ENCODE results near the gene EFCAB6.

The EFCAB6 gene

GRCh38 chr22:43550672-43551071 lies 261.4 kb downstream of the EFCAB6 start:
- Histone ChIP-seq H3K4me3 (ENCODE audit: low read length, poor library complexity, severe bottlenecking) (no peak overlapping the region), H3K27me3 (ENCODE audit: insufficient read depth, low read length, poor library complexity, severe bottlenecking) (no peaks in the 10 kb centered on the region), H2AFZ (ENCODE audit: low read length) (no peak overlapping the region), H4K20me1 (ENCODE audit: insufficient read depth, low read length, poor library complexity, severe bottlenecking) (no peaks in the 10 kb centered on the region), H3K4me2 (ENCODE audit: low read depth, low read length, poor library complexity, severe bottlenecking) (no peak overlapping the region), H3K36me3 (ENCODE audit: insufficient read depth, low read length) (no peaks in the 10 kb centered on the region), H3K9me3 (ENCODE audit: insufficient read depth, low read depth, low read length) (no peaks in the 10 kb centered on the region), H3K9me2 (replicated peaks; ENCODE audit: low read depth, low read length) (no peaks in the 10 kb centered on the region), H3K79me2 (ENCODE audit: insufficient read depth, low read length) (no peaks in the 10 kb centered on the region), H3K9ac (ENCODE audit: low read depth, low read length, poor library complexity, severe bottlenecking) (no peak overlapping the region), H3K4me1 (ENCODE audit: insufficient read depth, low read length, poor library complexity, severe bottlenecking) (no peaks in the 10 kb centered on the region), H3F3A (ENCODE audit: low read depth) (no peaks in the 10 kb centered on the region)
- no peak for TF ChIP-seq CTCF (conservative IDR thresholded peaks at IDR 0.05; ENCODE audit: low read length)
- TF ChIP-seq EZH2phosphoT487 (IDR thresholded peaks at IDR 0.05; ENCODE audit: borderline replicate concordance) = no peak

- no peak overlapping the region for H2AFZ ChIP-seq (ENCODE audit: low read length)
- no peak overlapping the region for H3K4me2 ChIP-seq (ENCODE audit: low read depth, low read length, poor library complexity, severe bottlenecking)
- H3K9me2 ChIP-seq (replicated peaks; ENCODE audit: low read depth, low read length) = no peaks in the 10 kb centered on the region
- no peaks in the 10 kb centered on the region for H3K4me1 ChIP-seq (ENCODE audit: insufficient read depth, low read length, poor library complexity, severe bottlenecking)
- H3K9me3 ChIP-seq (ENCODE audit: insufficient read depth, low read depth, low read length) = no peaks in the 10 kb centered on the region
- no peaks in the 10 kb centered on the region for H4K20me1 ChIP-seq (ENCODE audit: insufficient read depth, low read length, poor library complexity, severe bottlenecking)
- no peak for TF ChIP-seq CTCF (conservative IDR thresholded peaks at IDR 0.05; ENCODE audit: low read length)
- TF ChIP-seq EZH2phosphoT487 (IDR thresholded peaks at IDR 0.05; ENCODE audit: borderline replicate concordance) = no peak
- no peaks in the 10 kb centered on the region for H3K79me2 ChIP-seq (ENCODE audit: insufficient read depth, low read length)
- H3K4me3 ChIP-seq (ENCODE audit: low read length, poor library complexity, severe bottlenecking) = no peak overlapping the region
- no peaks in the 10 kb centered on the region for H3K27me3 ChIP-seq (ENCODE audit: insufficient read depth, low read length, poor library complexity, severe bottlenecking)
- H3F3A ChIP-seq (ENCODE audit: low read depth) = no peaks in the 10 kb centered on the region
- no peak overlapping the region for H3K9ac ChIP-seq (ENCODE audit: low read depth, low read length, poor library complexity, severe bottlenecking)
- H3K36me3 ChIP-seq (ENCODE audit: insufficient read depth, low read length) = no peaks in the 10 kb centered on the region
Measured at GRCh38 chr22:43550024-43550620, 262.0 kb downstream of the EFCAB6 start.

- Histone ChIP-seq H3K4me1 (ENCODE audit: insufficient read depth, low read length, poor library complexity, severe bottlenecking) (no peaks in the 10 kb centered on the region), H3F3A (ENCODE audit: low read depth) (no peaks in the 10 kb centered on the region), H3K9me2 (replicated peaks; ENCODE audit: low read depth, low read length) (no peaks in the 10 kb centered on the region), H2AFZ (ENCODE audit: low read length) (no peak overlapping the region), H3K9ac (ENCODE audit: low read depth, low read length, poor library complexity, severe bottlenecking) (no peak overlapping the region), H3K9me3 (ENCODE audit: insufficient read depth, low read depth, low read length) (no peaks in the 10 kb centered on the region), H3K4me3 (ENCODE audit: low read length, poor library complexity, severe bottlenecking) (no peak overlapping the region), H3K4me2 (ENCODE audit: low read depth, low read length, poor library complexity, severe bottlenecking) (no peak overlapping the region), H3K79me2 (ENCODE audit: insufficient read depth, low read length) (no peaks in the 10 kb centered on the region), H3K27me3 (ENCODE audit: insufficient read depth, low read length, poor library complexity, severe bottlenecking) (no peaks in the 10 kb centered on the region), H4K20me1 (ENCODE audit: insufficient read depth, low read length, poor library complexity, severe bottlenecking) (no peaks in the 10 kb centered on the region), H3K36me3 (ENCODE audit: insufficient read depth, low read length) (no peaks in the 10 kb centered on the region)
- TF ChIP-seq CTCF (conservative IDR thresholded peaks at IDR 0.05; ENCODE audit: low read length) (no peak), EZH2phosphoT487 (IDR thresholded peaks at IDR 0.05; ENCODE audit: borderline replicate concordance) (no peak)
Measured at GRCh38 chr22:43546186-43546585, 265.9 kb downstream of the EFCAB6 start.
